ENCODE measurements around the gene C5orf46. TPM values are rescaled to one million over a fixed set of nuclear protein-coding genes. Genes with fewer than 3 reads are reported as not detected.

C5orf46 gene
- total RNA-seq, 1 donor from 2014 or later: not detected

GRCh38 chr5:147851578-147851977, 54.8 kb downstream of the C5orf46 start:
- no peak overlapping the region for H3K9ac ChIP-seq (ENCODE audit: low read depth in 1 of 3, low read length in 3 of 3)
- H3K4me3 ChIP-seq (ENCODE audit: low read length in 3 of 3): no peak overlapping the region
- no peaks in the 10 kb centered on the region for H3K27me3 ChIP-seq (ENCODE audit: control insufficient read depth in 3 of 3, insufficient read depth in 3 of 3, low read length in 3 of 3)
- H3K4me1 ChIP-seq (ENCODE audit: control insufficient read depth in 3 of 3, insufficient read depth in 3 of 3, low read length in 3 of 3): no peaks in the 10 kb centered on the region
- no peaks in the 10 kb centered on the region for H3K36me3 ChIP-seq (ENCODE audit: control insufficient read depth in 3 of 3, insufficient read depth in 3 of 3, low read length in 3 of 3)
- no peaks in the 10 kb centered on the region for H3K9me3 ChIP-seq (ENCODE audit: control insufficient read depth in 3 of 3, low read length in 3 of 3)
- H3K27ac ChIP-seq (ENCODE audit: low read depth, low read length): no peak overlapping the region

- Histone ChIP-seq H3K36me3 (ENCODE audit: control insufficient read depth in 3 of 3, insufficient read depth in 3 of 3, low read length in 3 of 3) (no peaks in the 10 kb centered on the region), H3K9ac (ENCODE audit: low read depth in 1 of 3, low read length in 3 of 3) (no peak overlapping the region), H3K9me3 (ENCODE audit: control insufficient read depth in 3 of 3, low read length in 3 of 3) (no peaks in the 10 kb centered on the region), H3K27me3 (ENCODE audit: control insufficient read depth in 3 of 3, insufficient read depth in 3 of 3, low read length in 3 of 3) (no peaks in the 10 kb centered on the region), H3K4me1 (ENCODE audit: control insufficient read depth in 3 of 3, insufficient read depth in 3 of 3, low read length in 3 of 3) (no peaks in the 10 kb centered on the region), H3K4me3 (ENCODE audit: low read length in 3 of 3) (no peak overlapping the region), H3K27ac (ENCODE audit: low read depth, low read length) (no peak overlapping the region)
Measured at GRCh38 chr5:147849226-147849625, 57.1 kb downstream of the C5orf46 start.

- peaks cover 0 to 2% (median 0%) of the 10 kb centered on the region in 3 donors for H3K27me3 ChIP-seq (ENCODE audit: control insufficient read depth in 3 of 3, insufficient read depth in 3 of 3, low read length in 3 of 3)
- no peaks in the 10 kb centered on the region for H3K4me1 ChIP-seq (ENCODE audit: control insufficient read depth in 3 of 3, insufficient read depth in 3 of 3, low read length in 3 of 3)
- H3K36me3 ChIP-seq (ENCODE audit: control insufficient read depth in 3 of 3, insufficient read depth in 3 of 3, low read length in 3 of 3): no peaks in the 10 kb centered on the region
- no peaks in the 10 kb centered on the region for H3K9me3 ChIP-seq (ENCODE audit: control insufficient read depth in 3 of 3, low read length in 3 of 3)
- H3K9ac ChIP-seq (ENCODE audit: low read depth in 1 of 3, low read length in 3 of 3): no peak overlapping the region
- H3K27ac ChIP-seq (ENCODE audit: low read depth, low read length): no peak overlapping the region
- H3K4me3 ChIP-seq (ENCODE audit: low read length in 3 of 3): no peak overlapping the region
Measured at GRCh38 chr5:147845618-147846017, 60.7 kb downstream of the C5orf46 start.

DNA sequence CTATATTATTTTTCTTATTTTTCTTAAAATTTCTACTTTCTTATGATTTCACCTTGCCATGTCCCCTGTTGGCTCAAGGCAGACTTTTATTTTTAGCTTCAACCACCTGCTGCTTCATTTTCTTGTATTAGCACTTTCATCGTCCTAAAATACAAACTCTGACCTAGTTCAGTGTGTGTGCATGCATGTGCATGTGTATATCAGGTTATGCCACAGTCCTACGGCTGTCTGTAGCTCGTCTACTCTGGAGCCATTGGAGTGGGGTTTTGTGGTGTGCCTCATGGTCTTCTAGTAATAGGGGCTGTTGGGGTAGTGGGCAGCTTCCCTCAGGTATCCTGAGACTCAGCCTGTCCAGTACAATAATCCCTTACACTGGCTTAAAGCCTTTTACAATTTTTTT, 61.5 kb downstream of the C5orf46 start:
- Histone ChIP-seq H3K27me3 (ENCODE audit: control insufficient read depth in 3 of 3, insufficient read depth in 3 of 3, low read length in 3 of 3) (peaks cover 0 to 2% (median 0%) of the 10 kb centered on the region in 3 donors), H3K36me3 (ENCODE audit: control insufficient read depth in 3 of 3, insufficient read depth in 3 of 3, low read length in 3 of 3) (no peaks in the 10 kb centered on the region), H3K27ac (ENCODE audit: low read depth, low read length) (no peak overlapping the region), H3K4me1 (ENCODE audit: control insufficient read depth in 3 of 3, insufficient read depth in 3 of 3, low read length in 3 of 3) (no peaks in the 10 kb centered on the region), H3K4me3 (ENCODE audit: low read length in 3 of 3) (no peak overlapping the region), H3K9me3 (ENCODE audit: control insufficient read depth in 3 of 3, low read length in 3 of 3) (no peaks in the 10 kb centered on the region), H3K9ac (ENCODE audit: low read depth in 1 of 3, low read length in 3 of 3) (no peak overlapping the region)

GRCh38 chr5:147842869-147843268, 63.5 kb downstream of the C5orf46 start:
- Histone ChIP-seq H3K4me3 (ENCODE audit: low read length in 3 of 3) (no peak overlapping the region), H3K27me3 (ENCODE audit: control insufficient read depth in 3 of 3, insufficient read depth in 3 of 3, low read length in 3 of 3) (peaks cover 0 to 2% (median 0%) of the 10 kb centered on the region in 3 donors), H3K27ac (ENCODE audit: low read depth, low read length) (no peak overlapping the region), H3K9me3 (ENCODE audit: control insufficient read depth in 3 of 3, low read length in 3 of 3) (no peaks in the 10 kb centered on the region), H3K9ac (ENCODE audit: low read depth in 1 of 3, low read length in 3 of 3) (no peak overlapping the region), H3K4me1 (ENCODE audit: control insufficient read depth in 3 of 3, insufficient read depth in 3 of 3, low read length in 3 of 3) (no peaks in the 10 kb centered on the region), H3K36me3 (ENCODE audit: control insufficient read depth in 3 of 3, insufficient read depth in 3 of 3, low read length in 3 of 3) (no peaks in the 10 kb centered on the region)

Other genes starting within 250 kb of the C5orf46 start
- 0.52 TPM for gene JAKMIP2, start 123.8 kb downstream of the C5orf46 start, total RNA-seq
- not detected for gene SPINK1, start 74.9 kb downstream of the C5orf46 start, total RNA-seq
- gene SCGB3A2, start 27.8 kb downstream of the C5orf46 start, total RNA-seq: not detected
- not detected for gene SPINK5, start 157.4 kb upstream of the C5orf46 start, total RNA-seq

All from skeletal muscle tissue (tissue), 4 donors.